T-helper 2 cell treated with Interferon-gamma antibody and Interleukin-4, amounts not matched to agents 100 ng/mL and 5 ng/mL, for 36 hours (primary cell): Measurements from ENCODE around the gene POLR3F. TPM values are rescaled to one million over a fixed set of nuclear protein-coding genes. Genes with fewer than 3 reads are reported as not detected.
"Not testable (repeated sequence)": the region's sequence is repeated elsewhere in the genome, so short reads cannot be mapped to it uniquely, and the experiment has no call there.

ENCODE experiments used
- intact Hi-C: fragments of 100-400 bp; cut with micrococcal nuclease; formaldehyde crosslinking; loops from one replicate; pipeline ENCODE4 v1.15.1; 2023
- total RNA-seq: library from RNA; stranded (reverse); gene quantifications from 2 replicates; pipeline ENCODE4 v1.2.3, GENCODE V29; 2022

The POLR3F gene
- total RNA-seq, 1 donor from 2014 or later: 10.4 TPM

GRCh38 chr20:18504479-18505060 is 37.4 kb downstream of the POLR3F start:
- intact Hi-C loops: loop anchor here (5.0 kb wide), 1 partner anchor 92 kb away; no protein-coding TSS in a partner anchor

- intact Hi-C loops: loop anchor here (1.0 to 5.0 kb wide), 11 partner anchors 9 to 1001 kb away; partner anchors contain the start of genes DZANK1, KAT14, PET117 and POLR3F
Observed at GRCh38 chr20:18506744-18507143, 39.6 kb downstream of the POLR3F start.

- intact Hi-C loops: loop anchor here (1.0 to 5.0 kb wide), 11 partner anchors 10 to 1002 kb away; partner anchors contain the start of genes DZANK1, KAT14, PET117 and POLR3F
Observed at GRCh38 chr20:18507218-18508191, 40.3 kb downstream of the POLR3F start, which contains the start of gene SEC23B. Gene SEC23B (plus strand): TSS chr20:18507940. CDS start chr20:18510836, 2,896 bp downstream.

GRCh38 chr20:18511571-18511970 is 44.4 kb downstream of the POLR3F start:
- intact Hi-C loops: no loop called here

GRCh38 chr20:18513208-18513607 is 46.0 kb downstream of the POLR3F start:
- intact Hi-C loops: no loop called here

GRCh38 chr20:18514127-18514526 is 46.9 kb downstream of the POLR3F start:
- intact Hi-C loops: no loop called here

- intact Hi-C loops: no loop called here
Observed at GRCh38 chr20:18515973-18516372, 48.8 kb downstream of the POLR3F start.

GRCh38 chr20:18522066-18522465 is 54.9 kb downstream of the POLR3F start:
- intact Hi-C loops: not testable (repeated sequence)

GRCh38 chr20:18523066-18523465 is 55.9 kb downstream of the POLR3F start:
- intact Hi-C loops: no loop called here

GRCh38 chr20:18524646-18525045 is 57.5 kb downstream of the POLR3F start:
- intact Hi-C loops: no loop called here

GRCh38 chr20:18526761-18527160 is 59.6 kb downstream of the POLR3F start:
- intact Hi-C loops: not testable (repeated sequence)

- intact Hi-C loops: no loop called here
Observed at GRCh38 chr20:18527339-18527738, 60.1 kb downstream of the POLR3F start.

GRCh38 chr20:18527836-18528235 is 60.6 kb downstream of the POLR3F start:
- intact Hi-C loops: no loop called here

GRCh38 chr20:18529041-18529440 is 61.9 kb downstream of the POLR3F start:
- intact Hi-C loops: no loop called here

- intact Hi-C loops: no loop called here
Observed at GRCh38 chr20:18532626-18533025, 65.4 kb downstream of the POLR3F start.

GRCh38 chr20:18533491-18533890 is 66.3 kb downstream of the POLR3F start:
- intact Hi-C loops: no loop called here

GRCh38 chr20:18533978-18534644 is 66.9 kb downstream of the POLR3F start:
- intact Hi-C loops: no loop called here
